HG02840 (cell line): ENCODE results near the gene SMIM14.
A peak's percentile ranks its signal among the peaks of the same experiment; 100 is the strongest.
"Not testable (repeated sequence)": the region's sequence is repeated elsewhere in the genome, so short reads cannot be mapped to it uniquely, and the experiment has no call there.

Source experiments
- ATAC-seq: cut with Tn5 transposase; IDR thresholded peaks from one replicate; pipeline ENCODE4 v1.9.1; 2021; ENCODE audit warnings: mild to moderate bottlenecking, moderate library complexity, moderate number of reproducible peaks; ENCODE audit not compliant: unreplicated experiment, low FRiP score

Gene SMIM14

DNA sequence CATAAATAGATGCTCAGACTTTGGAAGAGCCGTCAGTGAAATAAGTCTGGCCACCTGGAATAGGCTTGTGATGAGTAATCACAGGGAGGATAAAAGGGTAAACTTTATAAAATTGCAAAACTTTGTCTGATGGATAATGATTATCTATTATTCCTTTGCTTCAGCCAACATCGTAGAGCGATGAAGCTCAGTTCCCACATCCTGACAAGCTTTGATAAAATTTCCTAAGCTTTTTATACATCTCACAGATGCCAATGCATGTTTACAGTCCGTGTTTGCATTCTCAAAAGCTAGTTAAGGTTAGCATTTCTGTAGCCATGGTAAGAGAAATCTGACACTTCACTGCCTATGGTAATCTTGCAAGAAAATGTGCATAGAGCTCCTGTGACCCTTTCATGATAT is 96.1 kb downstream of the SMIM14 start:
- no peak for ATAC-seq

DNA sequence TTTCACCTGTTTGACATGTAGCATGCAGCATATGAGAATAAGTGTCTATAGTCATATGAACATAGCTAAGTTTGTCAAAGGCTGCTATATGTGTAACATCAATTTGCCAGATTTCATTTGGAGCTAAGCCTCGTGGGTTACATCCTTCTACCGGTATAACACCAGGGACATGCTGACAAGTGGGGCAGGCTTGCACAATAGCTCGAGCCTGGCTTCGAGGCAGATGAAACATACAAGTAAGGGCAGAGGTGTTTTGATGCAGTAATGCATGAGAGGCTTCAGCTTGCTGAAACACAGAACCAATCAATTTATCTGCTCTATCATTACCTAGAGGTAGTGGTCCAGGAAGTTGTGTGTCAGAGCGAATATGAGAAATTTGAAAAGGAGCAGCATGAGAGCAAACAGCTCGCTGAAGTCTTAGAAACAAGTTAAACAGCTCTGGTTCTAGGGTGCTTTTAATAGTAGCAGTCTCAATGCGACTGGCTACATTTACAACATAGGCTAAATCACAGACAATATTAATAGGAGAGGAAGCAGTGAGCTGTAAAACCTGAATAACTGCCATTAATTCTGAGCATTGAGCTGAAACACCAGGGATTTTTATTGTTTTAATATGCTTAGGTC is 96.6 kb downstream of the SMIM14 start:
- no peak for ATAC-seq

DNA sequence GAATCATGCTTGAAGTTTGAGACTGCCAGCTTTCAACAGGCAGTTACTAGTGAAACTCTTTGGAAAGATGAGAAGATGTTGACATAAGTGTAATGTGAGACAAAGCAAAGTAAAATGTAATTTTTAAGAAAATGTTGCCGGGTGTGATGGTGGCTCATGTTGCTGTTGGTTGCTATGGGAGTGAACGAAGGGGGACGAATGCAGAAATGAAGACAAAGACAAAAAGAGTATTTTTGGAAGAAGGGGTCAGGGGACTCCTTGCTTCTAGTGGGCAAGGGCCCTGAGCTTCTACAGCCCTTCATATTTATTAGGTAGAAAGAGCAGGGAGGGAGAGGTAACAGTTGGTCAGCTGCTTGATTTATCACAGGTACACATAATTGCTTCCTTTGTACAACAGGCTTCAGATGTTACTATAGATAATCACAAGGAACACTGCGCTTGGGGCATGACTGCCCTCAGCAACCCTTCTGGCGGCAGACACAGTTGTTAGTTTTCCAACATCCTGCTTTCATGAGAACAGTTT is 99.5 kb downstream of the SMIM14 start:
- ATAC-seq = no peak

DNA sequence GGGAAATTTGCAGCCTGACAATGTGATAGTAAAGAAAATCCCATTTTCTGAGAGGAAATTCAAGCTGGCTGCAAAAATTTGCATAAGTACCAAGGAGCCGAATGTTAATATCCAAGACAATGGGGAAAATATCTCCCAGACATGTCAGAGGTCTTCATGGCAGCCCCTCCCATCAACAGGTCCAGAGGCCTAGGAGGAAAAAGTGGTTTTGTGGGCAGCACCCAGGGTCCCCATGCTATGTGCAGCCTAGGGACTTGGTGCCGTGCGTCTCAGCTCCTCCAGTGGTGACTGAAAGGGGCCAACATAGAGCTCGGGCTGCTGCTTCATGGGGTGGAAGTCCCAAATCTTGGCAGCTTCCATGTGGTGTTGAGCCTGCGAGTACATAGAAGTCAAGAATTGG is 105.1 kb downstream of the SMIM14 start:
- ATAC-seq = no peak

DNA sequence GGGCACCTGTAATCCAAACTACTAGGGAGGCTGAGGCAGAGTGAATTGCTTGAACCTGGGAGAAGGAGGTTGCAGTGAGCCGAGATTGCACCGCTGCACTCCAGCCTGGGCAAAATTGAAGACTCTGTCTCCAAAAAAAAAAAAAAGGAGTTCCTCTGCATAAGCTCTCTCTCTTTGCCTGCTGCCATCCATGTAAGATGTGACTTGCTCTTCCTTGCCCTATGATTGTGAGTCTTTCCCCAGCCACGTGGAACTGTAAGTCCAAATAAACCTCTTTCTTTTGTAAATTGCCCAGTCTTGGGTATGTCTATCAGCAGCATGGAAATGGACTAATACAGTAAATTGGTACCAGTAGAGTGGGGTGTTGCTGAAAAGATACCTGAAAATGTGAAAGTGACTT is 106.4 kb downstream of the SMIM14 start:
- ATAC-seq = not testable (repeated sequence)

DNA sequence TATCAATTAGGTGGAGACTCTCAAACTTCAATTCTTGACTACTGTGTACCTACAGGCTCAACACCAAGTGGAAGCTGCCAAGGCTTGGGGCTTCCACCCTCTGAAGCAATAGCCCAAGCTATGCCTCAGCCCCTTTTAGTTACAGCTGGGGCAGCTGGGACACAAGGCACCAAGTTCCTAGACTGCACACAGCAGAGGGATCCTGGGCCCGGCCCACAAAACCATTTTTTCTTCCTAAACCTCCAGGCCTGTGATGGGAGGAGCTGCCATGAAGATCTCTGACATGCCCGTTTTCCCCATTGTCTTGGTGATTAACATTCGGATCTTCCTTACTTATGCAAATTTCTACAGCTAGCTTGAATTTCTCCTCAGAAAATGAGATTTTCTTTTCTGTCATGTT is 108.0 kb downstream of the SMIM14 start:
- no peak for ATAC-seq

DNA sequence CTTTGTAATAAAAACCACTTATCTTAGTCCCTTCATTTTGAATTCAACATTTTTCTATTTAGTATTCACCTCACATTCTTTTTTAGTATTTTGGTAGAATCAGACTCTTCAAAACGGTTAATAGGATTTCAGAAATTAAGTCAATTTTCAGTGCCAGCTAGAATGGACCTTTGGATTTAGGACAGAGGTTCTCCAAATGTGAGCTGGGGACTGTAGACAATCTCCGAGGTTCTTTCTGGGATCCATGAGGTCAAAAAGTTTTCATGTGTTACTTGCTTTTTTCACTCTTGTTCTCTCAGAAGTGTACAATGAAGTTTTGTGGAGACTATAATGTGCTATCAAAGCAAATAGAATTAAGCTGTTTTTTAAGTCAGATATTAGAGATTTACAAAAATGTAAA is 109.1 kb downstream of the SMIM14 start:
- no peak for ATAC-seq

DNA sequence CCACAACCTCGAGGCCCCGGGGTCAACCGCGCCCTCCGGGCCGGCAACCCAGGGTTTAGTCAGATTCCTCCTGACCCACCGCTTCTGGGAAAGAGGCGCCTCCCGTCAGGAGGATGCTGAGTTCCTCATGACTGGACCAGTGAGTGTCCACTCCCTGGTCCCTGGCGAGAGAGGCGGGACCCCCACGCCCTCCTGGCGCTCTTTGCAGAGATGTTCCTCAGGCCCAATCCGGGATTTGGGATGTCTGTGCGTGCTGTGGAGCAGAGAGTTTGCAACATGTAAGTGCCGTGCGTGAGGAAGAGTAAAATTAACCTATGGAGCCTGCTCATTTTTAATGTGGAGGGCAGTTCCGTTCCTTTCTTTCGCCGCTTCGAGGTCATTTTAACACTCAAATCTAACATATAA is 110.6 kb downstream of the SMIM14 start:
- no peak for ATAC-seq

DNA sequence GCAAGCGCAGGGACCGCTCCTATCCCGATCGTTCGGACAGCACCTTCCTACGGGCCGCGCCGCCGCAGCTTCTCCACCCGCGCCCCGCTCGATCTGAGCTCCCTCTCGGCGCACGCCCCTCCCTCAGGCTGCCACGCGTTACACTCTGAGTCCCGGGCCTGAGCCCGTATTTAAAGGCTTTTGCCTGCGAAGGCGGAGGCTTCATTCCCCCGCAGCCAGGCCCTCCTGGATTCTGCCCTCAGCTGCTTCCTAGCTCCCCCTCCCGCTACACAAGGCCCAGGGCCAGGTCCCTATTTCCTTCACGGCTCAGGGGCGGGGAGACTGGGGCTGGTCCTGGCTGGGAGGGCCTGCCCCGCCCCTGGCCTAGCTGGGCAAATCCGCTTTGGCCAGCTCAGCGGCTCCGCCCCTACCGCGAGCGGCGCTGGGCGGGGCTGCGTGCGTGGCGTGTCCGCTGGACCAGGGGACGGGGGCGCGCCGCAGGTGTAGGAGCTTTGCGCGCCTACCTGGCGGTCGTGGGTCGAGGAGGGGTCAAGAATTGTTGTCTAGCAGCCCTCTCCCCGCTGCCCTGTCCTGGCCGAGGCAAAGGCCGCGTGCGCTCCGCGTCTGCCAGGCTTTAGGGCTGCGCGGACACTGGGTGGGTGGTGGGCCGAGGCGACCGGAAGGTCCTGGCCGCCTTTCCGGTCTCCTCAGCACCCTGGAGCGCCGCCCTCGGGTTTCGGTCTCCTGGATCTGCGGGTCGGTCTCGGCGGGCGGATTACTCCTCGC is 111.2 kb downstream of the SMIM14 start, which contains the start of gene UGDH:
Gene UGDH, minus strand, starts transcription at position 144 of the 765 bp plus-strand sequence. CDS start 5,927 bp downstream, outside the sequence.
- peak; percentile 95 for ATAC-seq

DNA sequence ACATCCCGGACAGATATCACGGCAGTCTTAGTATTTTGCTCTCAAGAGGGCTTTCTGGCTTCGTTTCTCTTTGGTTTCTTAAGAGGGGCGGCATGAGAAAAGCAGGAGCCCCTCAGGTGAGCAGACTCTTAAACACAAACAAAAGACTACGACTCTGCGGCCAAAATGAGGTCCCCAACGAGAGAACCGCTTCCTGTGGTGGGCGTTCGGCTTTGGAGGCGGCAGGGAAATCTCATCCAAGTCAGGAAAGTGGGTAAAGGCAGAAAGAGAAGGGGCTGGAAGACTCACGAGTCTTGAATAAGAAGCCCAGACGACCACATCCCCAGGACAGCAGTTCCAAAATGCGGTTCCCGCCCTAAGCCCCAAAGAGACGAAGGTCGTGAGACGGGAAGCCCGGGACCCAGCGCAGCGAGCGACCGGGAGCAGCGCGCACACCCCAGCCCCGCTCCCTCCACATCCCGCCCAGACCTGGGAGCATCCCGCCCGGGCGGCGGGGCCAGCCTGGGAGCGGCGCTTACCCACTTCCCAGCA is 111.8 kb downstream of the SMIM14 start:
- ATAC-seq = no peak

DNA sequence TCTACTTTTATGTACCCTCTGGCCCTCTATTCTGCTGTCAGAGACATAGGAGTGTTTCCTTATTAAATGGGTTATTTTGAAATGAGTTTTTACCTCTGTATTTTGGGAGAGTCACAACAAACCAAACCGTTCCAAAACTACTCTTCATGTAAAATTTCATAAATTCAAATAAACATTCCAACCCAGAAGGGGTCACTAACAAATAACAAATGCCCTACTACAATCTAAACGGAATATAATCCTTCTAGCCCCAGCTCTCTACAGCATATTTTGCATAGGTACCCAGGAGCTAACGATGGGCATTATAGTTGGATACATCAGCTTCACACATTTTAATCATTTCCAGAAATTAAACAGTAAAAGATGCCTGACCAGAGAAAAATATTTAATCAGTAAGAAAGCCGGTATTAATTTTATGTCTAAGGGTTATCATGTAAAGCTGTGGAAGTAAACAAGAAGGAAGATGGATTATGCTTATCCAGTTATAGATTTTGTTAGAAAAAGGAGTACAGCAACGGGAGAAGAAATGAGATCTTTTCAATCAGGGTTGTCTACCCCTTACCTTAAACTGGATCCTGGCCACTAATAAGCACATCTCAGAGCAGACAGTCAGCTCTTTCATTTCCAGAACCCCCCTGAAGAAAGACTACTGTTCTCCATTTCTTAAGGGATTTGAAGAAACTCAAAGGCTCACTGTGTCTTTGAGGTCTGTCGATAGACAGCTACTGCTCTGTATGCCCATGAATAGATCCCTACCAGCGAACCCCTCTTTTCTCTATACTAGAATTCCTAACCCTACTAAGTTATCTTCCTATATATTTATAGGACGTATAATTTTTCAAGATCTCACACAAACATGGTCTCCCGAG is 112.6 kb downstream of the SMIM14 start:
- ATAC-seq = no peak

DNA sequence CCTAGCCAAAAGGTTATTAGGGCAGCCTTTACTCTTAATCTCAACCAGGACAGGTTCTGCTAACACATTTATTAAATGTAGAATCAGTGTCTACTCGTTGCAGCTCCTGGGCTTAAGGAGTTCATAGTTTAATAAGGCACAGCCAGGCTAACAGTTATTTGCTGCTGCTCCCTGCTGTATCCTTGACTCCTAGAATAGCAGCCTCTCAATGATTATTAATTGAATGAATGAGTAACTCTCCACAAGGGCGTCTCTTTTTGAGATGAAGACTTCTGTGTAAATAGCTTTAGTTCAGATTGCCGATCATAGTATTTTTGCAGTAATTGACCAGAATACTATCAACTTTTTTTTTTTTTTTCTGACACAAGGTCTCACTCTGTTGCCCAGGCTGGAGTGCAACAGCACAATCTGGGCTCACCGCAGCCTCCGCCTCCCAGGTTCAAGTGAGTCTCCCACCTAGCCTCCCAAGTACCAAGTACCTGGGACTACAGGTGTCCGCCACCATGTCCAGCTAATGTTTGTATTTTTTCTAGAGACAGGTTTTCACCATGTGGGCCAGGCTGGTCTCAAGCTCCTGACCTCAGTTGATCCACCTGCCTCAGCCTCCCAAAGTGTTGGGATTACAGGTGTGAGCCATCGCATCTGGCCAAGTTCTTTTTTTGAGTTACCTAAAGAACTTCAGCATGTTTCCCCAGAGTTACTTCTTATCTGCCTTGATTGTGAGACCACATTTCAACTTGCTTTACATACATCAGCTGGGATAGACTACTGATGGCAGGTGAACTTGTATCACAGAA is 114.3 kb downstream of the SMIM14 start:
- ATAC-seq = no peak

DNA sequence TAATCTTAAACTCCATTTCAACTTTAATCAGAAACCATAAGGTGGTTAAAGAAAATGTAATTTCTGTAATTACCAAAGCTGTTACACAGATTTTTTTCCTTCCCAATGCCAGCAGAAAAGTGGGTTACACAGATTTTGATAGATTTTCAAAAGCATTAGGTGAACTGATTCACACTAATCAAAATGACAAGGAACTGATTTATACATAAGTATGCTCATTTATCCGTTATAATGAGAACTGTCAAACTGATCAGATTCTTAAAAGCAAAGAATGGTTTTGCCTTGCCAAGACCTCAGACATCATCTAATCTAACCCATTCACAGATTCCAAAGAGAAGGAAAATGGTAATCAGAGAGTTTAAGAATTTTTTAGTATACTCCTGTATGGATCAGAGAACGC is 116.6 kb downstream of the SMIM14 start:
- no peak for ATAC-seq

DNA sequence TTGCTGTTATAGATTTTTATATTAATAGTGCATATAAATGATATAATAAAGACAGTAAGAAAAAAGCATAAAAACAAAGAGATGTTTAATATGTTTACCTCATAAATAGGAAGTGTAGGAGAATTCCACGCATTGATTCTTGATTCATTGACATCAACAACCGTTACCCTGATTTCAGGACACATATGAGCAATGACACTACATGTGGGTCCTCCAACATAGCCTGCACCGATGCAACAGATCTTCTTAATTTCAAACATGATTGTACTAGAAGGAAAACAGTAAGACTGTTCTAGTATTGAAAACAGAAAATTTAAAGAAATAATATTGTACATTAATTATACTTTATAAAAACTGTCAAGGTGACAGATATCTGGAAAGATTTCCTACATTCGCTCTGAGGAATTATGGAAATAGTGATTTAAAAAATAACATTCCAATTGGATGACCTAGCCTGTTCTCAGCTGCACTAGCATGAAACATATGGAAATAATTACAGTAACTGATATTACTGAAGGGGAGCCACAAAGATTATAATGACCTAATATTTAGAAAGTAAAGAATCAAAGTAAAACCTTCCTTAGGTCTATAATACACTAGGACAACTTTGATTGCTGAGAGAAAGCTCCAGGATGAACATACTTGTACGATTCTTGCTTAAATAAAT is 117.3 kb downstream of the SMIM14 start:
- no peak for ATAC-seq

DNA sequence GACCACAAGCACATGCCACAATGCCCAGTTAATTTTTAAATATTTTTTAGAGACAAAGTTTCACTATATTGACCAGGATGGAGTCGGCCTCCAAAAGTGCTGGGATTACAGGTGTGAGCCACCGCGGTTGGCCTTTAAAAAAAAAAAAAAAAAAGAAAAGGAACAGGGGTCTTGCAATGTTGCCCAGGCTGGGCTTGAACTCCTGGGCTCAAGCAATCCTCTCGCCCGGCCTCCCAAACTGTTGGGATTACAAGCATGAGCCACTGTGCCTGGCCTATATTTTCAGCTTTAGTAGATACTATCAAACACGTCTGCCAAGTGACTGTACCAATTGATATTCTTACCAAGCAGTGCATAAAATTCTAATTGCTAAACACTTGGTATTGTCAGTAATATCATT is 120.2 kb downstream of the SMIM14 start:
- no peak for ATAC-seq

DNA sequence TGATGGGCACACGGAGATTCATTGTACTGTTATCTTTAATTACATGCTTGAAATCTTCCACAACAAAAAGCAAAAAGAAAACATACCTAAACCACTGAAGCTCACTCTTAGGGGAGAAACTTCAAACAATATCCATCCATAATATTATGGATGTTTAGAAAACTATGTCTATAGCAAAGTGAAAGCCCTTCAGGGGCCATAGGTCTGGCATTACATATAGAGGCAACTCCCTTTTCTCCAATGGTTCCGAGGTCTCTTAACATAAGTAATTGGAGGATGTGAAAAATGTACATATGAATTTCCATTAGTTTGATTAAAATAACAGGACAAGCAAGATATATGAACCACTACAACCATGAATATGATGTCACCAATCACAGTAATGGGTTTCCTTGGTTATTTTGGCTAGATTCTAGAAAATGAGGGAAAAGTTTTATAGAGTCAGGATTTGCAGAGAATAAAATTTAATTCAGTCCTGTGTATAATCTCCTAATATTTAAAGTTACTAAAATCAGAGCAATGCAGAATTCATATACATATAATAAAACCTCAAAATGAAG is 122.2 kb downstream of the SMIM14 start:
- no peak for ATAC-seq

DNA sequence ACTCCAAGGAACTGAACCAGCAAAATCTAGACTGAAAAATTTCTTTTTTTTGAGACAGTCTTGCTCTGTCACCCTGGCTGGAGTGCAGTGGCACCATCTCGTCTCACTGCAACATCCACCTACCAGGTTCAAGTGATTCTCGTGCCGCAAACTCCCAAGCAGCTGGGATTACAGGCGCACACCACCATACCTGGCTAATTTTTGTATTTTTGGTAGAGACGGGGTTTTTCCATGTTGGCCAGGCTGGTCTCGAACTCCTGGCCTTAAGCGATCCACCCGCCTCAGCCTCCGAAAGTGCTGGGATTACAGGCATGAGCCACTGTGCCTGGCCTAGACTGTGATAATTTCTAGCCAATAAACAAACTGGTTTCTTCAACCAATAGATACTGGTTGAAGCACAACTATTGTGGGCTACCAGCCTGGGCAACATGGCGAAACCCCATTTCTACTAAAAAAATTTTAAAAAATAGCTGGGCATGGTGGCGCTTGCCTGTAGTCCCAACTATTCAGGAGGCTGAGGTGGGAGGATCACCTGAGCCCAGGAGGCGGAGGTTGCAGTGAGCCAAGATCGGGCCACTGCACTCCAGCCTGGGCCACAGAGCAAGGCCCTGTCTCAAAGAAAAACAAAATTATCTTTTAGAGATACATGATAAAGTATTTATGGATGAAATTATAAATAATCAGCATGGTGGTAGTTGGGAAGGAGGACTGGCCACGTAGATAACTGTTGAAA is 122.8 kb downstream of the SMIM14 start:
- ATAC-seq = not testable (repeated sequence)

DNA sequence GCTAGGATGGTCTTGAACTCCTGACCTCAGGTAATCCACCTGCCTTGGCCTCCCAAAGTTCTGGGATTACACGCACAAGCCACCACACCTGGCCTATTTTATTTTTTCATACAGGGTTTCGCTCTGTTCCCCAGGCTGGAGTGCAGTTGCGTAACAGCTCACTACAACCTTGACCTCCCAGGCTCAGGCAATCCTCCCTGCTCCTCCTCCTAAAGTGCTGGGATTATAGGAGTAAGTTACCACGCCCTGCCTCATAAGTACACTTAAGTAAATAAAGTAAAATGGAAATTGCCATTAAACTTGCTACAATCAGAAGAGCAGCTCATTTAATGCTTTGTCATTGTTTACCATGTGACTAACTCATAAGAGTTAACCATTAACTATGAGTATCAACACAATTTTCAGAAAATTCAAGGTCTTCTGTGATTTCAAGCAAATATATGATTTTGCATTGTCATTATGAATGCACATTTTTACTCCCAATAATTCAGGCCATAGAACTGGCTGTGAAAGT is 123.7 kb downstream of the SMIM14 start:
- ATAC-seq = no peak
